OCI-LY1 (cell line): ENCODE data around the gene BHLHE23.

Source experiments
- CTCF ChIP-seq: fragments of 200-600 bp; sonication (generic), shearing (Covaris generic); IDR thresholded peaks from 2 replicates; pipeline ENCODE4 v1.5.1; 2017; ENCODE audit warnings: mild to moderate bottlenecking, antibody characterized with exemption, low read length, moderate library complexity, mixed read lengths
- EZH2 ChIP-seq: fragments of 200-600 bp; sonication (generic), shearing (Covaris generic); IDR thresholded peaks from 2 replicates; pipeline ENCODE4 v1.8.0; 2017; ENCODE audit warnings: borderline replicate concordance, mixed run types, mild to moderate bottlenecking, antibody characterized with exemption, low read length, moderate library complexity, mixed read lengths

DNA sequence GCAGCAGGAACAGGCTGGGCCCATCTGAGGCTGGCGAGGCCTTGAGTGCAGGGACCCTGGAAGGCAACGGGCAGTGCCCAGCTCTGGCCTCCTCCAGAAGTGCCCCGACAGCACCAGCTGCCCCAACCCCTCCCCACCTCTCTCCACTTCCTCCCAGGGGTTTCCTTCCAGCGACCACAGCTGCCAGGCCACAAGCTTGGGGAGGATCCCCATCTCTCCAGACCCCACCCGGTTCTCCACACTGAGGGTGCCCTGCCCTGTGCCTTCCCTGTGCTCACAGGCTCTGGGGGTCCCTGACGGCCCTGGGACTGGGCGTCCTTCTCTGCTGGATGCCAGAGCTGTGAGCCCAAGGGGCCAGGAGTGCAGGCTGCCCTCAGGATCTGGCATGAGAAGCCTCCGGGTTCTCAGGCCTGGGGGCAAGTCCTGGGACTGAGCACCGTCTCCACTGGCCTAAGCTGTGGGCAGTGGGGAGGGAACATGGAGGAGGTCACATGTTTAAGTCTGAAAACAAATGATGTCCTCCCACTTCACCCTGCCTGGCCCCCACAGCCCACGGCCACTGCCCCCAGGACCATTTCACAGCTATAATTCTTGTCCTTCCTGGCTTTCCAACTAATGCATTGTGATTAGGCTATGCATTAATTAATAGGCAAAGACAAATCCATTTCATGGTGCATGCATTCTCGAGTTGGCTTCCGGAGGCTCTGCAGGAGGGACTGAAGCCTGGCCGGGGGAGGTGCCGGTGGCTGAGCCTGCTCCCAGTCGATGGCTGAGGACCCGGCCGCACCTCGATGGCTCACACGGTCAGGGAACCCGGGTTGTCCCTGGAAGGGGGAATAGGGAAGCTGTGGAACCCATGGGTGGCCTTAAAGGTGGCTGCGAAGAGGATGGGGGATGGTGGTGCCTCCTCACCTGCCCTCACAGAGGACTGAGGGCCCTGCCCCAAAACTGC is 24.4 kb downstream of the BHLHE23 start:
- TF ChIP-seq CTCF (no peak), EZH2 (no peak)
